NCI-H2081 (cell line): ENCODE data around the gene LAMA1.
A peak's percentile ranks its signal among the peaks of the same experiment; 100 is the strongest.
"Not testable (repeated sequence)": the region's sequence is repeated elsewhere in the genome, so short reads cannot be mapped to it uniquely, and the experiment has no call there.

Experiments used
- DNase-seq, 2 experiments: peaks; one replicate each; lab custom pipeline; 2025; lab: John Stamatoyannopoulos, UW

The LAMA1 gene

GRCh38 chr18:7117390-7118355, at the start of gene LAMA1:
TSS of gene LAMA1 (minus strand) at chr18:7117797. CDS start at chr18:7117720, 77 bp downstream.
- DNase-seq, result peak in 1 of 2 experiments; percentile 30

- DNase-seq, result no peak
These were observed 48.3 kb upstream of the LAMA1 start for GRCh38 chr18:7165846-7166393.

- peak in 1 of 2 experiments; percentile 11 for DNase-seq
These were observed 46.9 kb upstream of the LAMA1 start for GRCh38 chr18:7164323-7165004.

- no peak for DNase-seq
These were observed 40.6 kb upstream of the LAMA1 start for GRCh38 chr18:7158216-7158615.

- DNase-seq, result no peak
These were observed 40.2 kb upstream of the LAMA1 start for GRCh38 chr18:7157760-7158159.

- no peak for DNase-seq
These were observed 38.3 kb upstream of the LAMA1 start for GRCh38 chr18:7155887-7156286.

GRCh38 chr18:7155092-7155491, 37.5 kb upstream of the LAMA1 start:
- no peak for DNase-seq

GRCh38 chr18:7152440-7152839, 34.8 kb upstream of the LAMA1 start:
- no peak for DNase-seq

GRCh38 chr18:7147399-7147798, 29.8 kb upstream of the LAMA1 start:
- DNase-seq, result no peak

GRCh38 chr18:7146067-7146466, 28.5 kb upstream of the LAMA1 start:
- no peak for DNase-seq

- DNase-seq, result not testable (repeated sequence)
These were observed 27.3 kb upstream of the LAMA1 start for GRCh38 chr18:7144921-7145320.

- DNase-seq, result no peak
These were observed 23.7 kb upstream of the LAMA1 start for GRCh38 chr18:7141287-7141686.

GRCh38 chr18:7139409-7139808, 21.8 kb upstream of the LAMA1 start:
- DNase-seq, result no peak

GRCh38 chr18:7133181-7133580, 15.6 kb upstream of the LAMA1 start:
- DNase-seq, result no peak

- no peak for DNase-seq
These were observed 15.0 kb upstream of the LAMA1 start for GRCh38 chr18:7132356-7133150.

GRCh38 chr18:7122376-7122775, 4.8 kb upstream of the LAMA1 start:
- no peak for DNase-seq

GRCh38 chr18:7116792-7117389, 706 bp downstream of the LAMA1 start:
- DNase-seq, result no peak

GRCh38 chr18:7116001-7116730, 1.4 kb downstream of the LAMA1 start:
- DNase-seq, result peak in 1 of 2 experiments; percentile 6

GRCh38 chr18:7112936-7113335, 4.7 kb downstream of the LAMA1 start:
- no peak for DNase-seq

GRCh38 chr18:7111134-7111533, 6.5 kb downstream of the LAMA1 start:
- DNase-seq, result no peak

- no peak for DNase-seq
These were observed 11.7 kb downstream of the LAMA1 start for GRCh38 chr18:7105943-7106342.
